ENCODE measurements around the gene PDIA6. TPM values are rescaled to one million over a fixed set of nuclear protein-coding genes. Genes with fewer than 3 reads are reported as not detected.

PDIA6 gene
- total RNA-seq, 1 donor from 2014 or later, result 582 TPM

- peaks cover 22% of the 10 kb centered on the region for H3K36me3 ChIP-seq (ENCODE audit: control insufficient read depth, insufficient read depth, low read length)
- DNase-seq (ENCODE audit: low read depth) (no peak), FAIRE-seq (no peak)
- H3K4me3 ChIP-seq (ENCODE audit: low read depth, low read length), result no peak overlapping the region
- TF ChIP-seq, protein P1, sequence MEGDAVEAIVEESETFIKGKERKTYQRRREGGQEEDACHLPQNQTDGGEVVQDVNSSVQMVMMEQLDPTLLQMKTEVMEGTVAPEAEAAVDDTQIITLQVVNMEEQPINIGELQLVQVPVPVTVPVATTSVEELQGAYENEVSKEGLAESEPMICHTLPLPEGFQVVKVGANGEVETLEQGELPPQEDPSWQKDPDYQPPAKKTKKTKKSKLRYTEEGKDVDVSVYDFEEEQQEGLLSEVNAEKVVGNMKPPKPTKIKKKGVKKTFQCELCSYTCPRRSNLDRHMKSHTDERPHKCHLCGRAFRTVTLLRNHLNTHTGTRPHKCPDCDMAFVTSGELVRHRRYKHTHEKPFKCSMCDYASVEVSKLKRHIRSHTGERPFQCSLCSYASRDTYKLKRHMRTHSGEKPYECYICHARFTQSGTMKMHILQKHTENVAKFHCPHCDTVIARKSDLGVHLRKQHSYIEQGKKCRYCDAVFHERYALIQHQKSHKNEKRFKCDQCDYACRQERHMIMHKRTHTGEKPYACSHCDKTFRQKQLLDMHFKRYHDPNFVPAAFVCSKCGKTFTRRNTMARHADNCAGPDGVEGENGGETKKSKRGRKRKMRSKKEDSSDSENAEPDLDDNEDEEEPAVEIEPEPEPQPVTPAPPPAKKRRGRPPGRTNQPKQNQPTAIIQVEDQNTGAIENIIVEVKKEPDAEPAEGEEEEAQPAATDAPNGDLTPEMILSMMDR (IDR thresholded peaks at IDR 0.05; ENCODE audit: insufficient read depth, low read length, severe bottlenecking), result no peak
- no peaks in the 10 kb centered on the region for H3K27me3 ChIP-seq (ENCODE audit: control insufficient read depth, insufficient read depth, low read length)
Observed at GRCh38 chr2:10792001-10792634, 20.5 kb downstream of the PDIA6 start.

- peaks cover 27% of the 10 kb centered on the region for H3K36me3 ChIP-seq (ENCODE audit: control insufficient read depth, insufficient read depth, low read length)
- TF ChIP-seq, protein P1 (IDR thresholded peaks at IDR 0.05; ENCODE audit: insufficient read depth, low read length, severe bottlenecking), result no peak
- H3K27me3 ChIP-seq (ENCODE audit: control insufficient read depth, insufficient read depth, low read length), result no peaks in the 10 kb centered on the region
- DNase-seq (ENCODE audit: low read depth) (no peak), FAIRE-seq (no peak)
- no peak overlapping the region for H3K4me3 ChIP-seq (ENCODE audit: low read depth, low read length)
Observed at GRCh38 chr2:10790228-10790973, 22.2 kb downstream of the PDIA6 start.

DNA sequence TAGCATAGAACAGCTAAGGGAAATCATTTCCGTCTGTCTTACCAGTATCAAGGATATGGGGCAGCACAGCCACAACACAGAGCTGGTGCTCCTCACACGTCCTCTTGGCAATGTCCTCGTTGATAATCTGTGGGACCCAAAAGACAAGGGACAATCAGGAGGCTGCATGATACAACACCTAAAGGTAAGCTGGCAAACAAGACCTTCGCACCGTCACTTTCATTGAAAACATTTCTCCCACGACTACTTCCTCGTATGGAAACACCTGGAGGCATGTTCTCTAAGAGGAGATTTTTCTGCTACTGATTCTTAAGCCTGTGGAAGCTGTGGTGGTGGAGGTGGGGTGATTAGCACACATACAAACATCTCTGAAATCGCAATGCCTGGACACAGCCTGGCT, 23.7 kb downstream of the PDIA6 start:
- no peaks in the 10 kb centered on the region for H3K27me3 ChIP-seq (ENCODE audit: control insufficient read depth, insufficient read depth, low read length)
- H3K4me3 ChIP-seq (ENCODE audit: low read depth, low read length), result no peak overlapping the region
- no peak for DNase-seq (ENCODE audit: low read depth)
- FAIRE-seq, result no peak
- H3K36me3 ChIP-seq (ENCODE audit: control insufficient read depth, insufficient read depth, low read length), result peaks cover 31% of the 10 kb centered on the region
- TF ChIP-seq, protein P1 (IDR thresholded peaks at IDR 0.05; ENCODE audit: insufficient read depth, low read length, severe bottlenecking), result no peak

GRCh38 chr2:10787176-10787968, 25.2 kb downstream of the PDIA6 start:
- DNase-seq (ENCODE audit: low read depth), result no peak
- H3K4me3 ChIP-seq (ENCODE audit: low read depth, low read length), result no peak overlapping the region
- H3K27me3 ChIP-seq (ENCODE audit: control insufficient read depth, insufficient read depth, low read length), result no peaks in the 10 kb centered on the region
- no peak for FAIRE-seq
- peaks cover 29% of the 10 kb centered on the region for H3K36me3 ChIP-seq (ENCODE audit: control insufficient read depth, insufficient read depth, low read length)
- TF ChIP-seq, protein P1 (IDR thresholded peaks at IDR 0.05; ENCODE audit: insufficient read depth, low read length, severe bottlenecking), result peak; percentile 19

DNA sequence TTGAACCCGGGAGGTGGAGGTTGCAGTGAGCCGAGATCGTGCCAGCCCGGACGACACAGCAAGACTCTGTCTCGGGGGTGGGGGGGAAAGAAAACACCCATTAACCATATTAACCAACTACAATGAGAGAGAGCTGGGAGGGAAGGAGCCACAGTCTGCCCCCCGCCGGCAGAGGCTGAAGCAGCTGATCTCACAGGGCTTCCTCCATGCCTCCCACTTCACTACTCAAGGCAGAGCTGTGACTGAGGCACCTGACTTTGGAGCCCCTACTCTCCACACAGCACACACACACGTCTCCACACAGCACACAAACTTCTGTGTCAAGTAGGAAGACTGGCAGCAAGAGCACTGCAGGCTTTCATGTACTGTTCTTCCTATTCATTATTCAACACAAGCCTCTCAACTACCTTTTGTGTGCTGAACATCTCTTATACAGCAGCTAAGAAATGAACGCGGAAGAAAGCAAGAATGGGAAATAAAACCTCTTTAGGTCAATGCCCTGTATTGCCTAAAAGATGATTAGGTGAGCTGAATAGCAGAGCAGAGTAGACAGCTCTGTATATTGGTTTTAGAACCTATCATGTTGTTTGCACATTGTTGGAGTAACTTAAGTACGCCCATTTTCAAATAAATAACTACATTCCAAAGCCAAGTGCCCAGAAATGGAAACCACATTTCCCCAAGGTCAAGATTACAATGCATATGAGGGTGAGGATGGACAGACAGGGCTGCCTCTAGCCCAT, 26.2 kb downstream of the PDIA6 start:
- DNase-seq (ENCODE audit: low read depth), result no peak
- TF ChIP-seq, protein P1 (IDR thresholded peaks at IDR 0.05; ENCODE audit: insufficient read depth, low read length, severe bottlenecking), result peak; percentile 8
- no peak overlapping the region for H3K4me3 ChIP-seq (ENCODE audit: low read depth, low read length)
- peaks cover 32% of the 10 kb centered on the region for H3K36me3 ChIP-seq (ENCODE audit: control insufficient read depth, insufficient read depth, low read length)
- no peaks in the 10 kb centered on the region for H3K27me3 ChIP-seq (ENCODE audit: control insufficient read depth, insufficient read depth, low read length)
- no peak for FAIRE-seq

Data from bronchial epithelial cell (primary cell).